ENCODE results near the gene CLEC18A.

DNA sequence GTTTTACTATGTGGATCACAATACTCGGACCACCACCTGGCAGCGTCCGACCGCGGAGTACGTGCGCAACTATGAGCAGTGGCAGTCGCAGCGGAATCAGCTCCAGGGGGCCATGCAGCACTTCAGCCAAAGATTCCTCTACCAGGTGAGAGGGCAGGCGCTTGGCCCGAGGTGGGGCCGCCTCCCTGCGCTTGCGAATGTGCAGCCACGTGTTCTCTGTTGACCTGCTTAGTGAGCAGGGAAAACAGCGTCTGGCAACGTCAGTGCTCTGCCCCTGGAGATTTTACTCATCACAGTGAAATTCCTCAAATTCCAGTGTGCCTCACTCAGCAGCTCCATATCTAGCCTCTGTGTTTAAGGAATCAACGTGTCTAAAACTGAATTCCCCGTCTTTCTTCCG lies 33.4 kb upstream of the CLEC18A start:
- TF ChIP-seq CTCF (conservative IDR thresholded peaks at IDR 0.05 in 1 of 2, IDR thresholded peaks at IDR 0.05 in 1 of 2; ENCODE audit: low read depth in 1 of 2, low read length in 2 of 2) (no peak), EZH2 (IDR thresholded peaks at IDR 0.05; ENCODE audit: low read length, missing control alignments) (no peak)
